GM18507 (cell line): Measurements from ENCODE around the gene MFSD12.
"Not testable (repeated sequence)": the region's sequence is repeated elsewhere in the genome, so short reads cannot be mapped to it uniquely, and the experiment has no call there.

Experiments
- DNase-seq: peaks from one replicate; pipeline ENCODE4 v3.0.0; 2011; ENCODE audit warnings: low read depth; ENCODE audit not compliant: insufficient read length; ENCODE audit errors: extremely low spot score
- FAIRE-seq: peaks from 2 replicates; lab custom pipeline; 2011; peaks lifted over from hg19 to GRCh38; lab: Jason Lieb, UNC

Gene MFSD12

GRCh38 chr19:3538965-3539755, 18.2 kb downstream of the MFSD12 start, which contains the start of gene TEKTIP1:
Gene TEKTIP1 (plus strand): TSS chr19:3539174. CDS start chr19:3539178, 4 bp downstream.
- DNase-seq: no peak
- no peak for FAIRE-seq

GRCh38 chr19:3538258-3538929, 19.0 kb downstream of the MFSD12 start:
- DNase-seq: no peak
- FAIRE-seq: no peak

GRCh38 chr19:3537438-3538240, 19.7 kb downstream of the MFSD12 start:
- DNase-seq: no peak
- no peak for FAIRE-seq

- DNase-seq (no peak), FAIRE-seq (no peak)
Observed at GRCh38 chr19:3537101-3537437, 20.3 kb downstream of the MFSD12 start.

GRCh38 chr19:3536429-3537100, 20.8 kb downstream of the MFSD12 start:
- FAIRE-seq (no peak), DNase-seq (no peak)

GRCh38 chr19:3535981-3536380, 21.4 kb downstream of the MFSD12 start:
- DNase-seq (no peak), FAIRE-seq (no peak)

- DNase-seq (no peak), FAIRE-seq (no peak)
Observed at GRCh38 chr19:3535563-3535965, 21.8 kb downstream of the MFSD12 start.

GRCh38 chr19:3535235-3535535, 22.2 kb downstream of the MFSD12 start:
- no peak for FAIRE-seq

GRCh38 chr19:3534375-3535234, 22.8 kb downstream of the MFSD12 start:
- no peak for FAIRE-seq

More at GRCh38 chr19:3535235-3535535, 22.2 kb downstream of the MFSD12 start:
- DNase-seq: no peak

GRCh38 chr19:3533563-3534216, 23.7 kb downstream of the MFSD12 start:
- FAIRE-seq: no peak
- DNase-seq: no peak

More at GRCh38 chr19:3534375-3535234, 22.8 kb downstream of the MFSD12 start:
- no peak for DNase-seq

- no peak for DNase-seq
- FAIRE-seq: no peak
Observed at GRCh38 chr19:3533033-3533432, 24.4 kb downstream of the MFSD12 start.

GRCh38 chr19:3532154-3532786, 25.1 kb downstream of the MFSD12 start:
- FAIRE-seq: no peak
- DNase-seq: no peak

GRCh38 chr19:3531716-3532115, 25.7 kb downstream of the MFSD12 start:
- FAIRE-seq: no peak
- DNase-seq: no peak

GRCh38 chr19:3530389-3530788, 27.0 kb downstream of the MFSD12 start:
- FAIRE-seq (no peak), DNase-seq (no peak)

- not testable (repeated sequence) for DNase-seq, FAIRE-seq
Observed at GRCh38 chr19:3529299-3529698, 28.1 kb downstream of the MFSD12 start.

GRCh38 chr19:3528539-3529211, 28.7 kb downstream of the MFSD12 start:
- DNase-seq (no peak), FAIRE-seq (no peak)

- no peak for FAIRE-seq
- no peak for DNase-seq
Observed at GRCh38 chr19:3528080-3528479, 29.3 kb downstream of the MFSD12 start.
